Aorta (tissue), 5 donors: ENCODE data around the gene CIDEC. TPM values are rescaled to one million over a fixed set of nuclear protein-coding genes. Genes with fewer than 3 reads are reported as not detected.

ENCODE experiments used
- ATAC-seq: fragments of 200-7000 bp; cut with Tn5 transposase; one replicate; pipeline ENCODE4 v1.9.1; 2022; ENCODE audit warnings: moderate library complexity; ENCODE audit not compliant: low FRiP score
- DNase-seq, 2 donors: peaks; one replicate each; pipeline ENCODE4 v3.0.0-alpha.2; 2020
- H3K27ac ChIP-seq, 2 donors: one replicate each; pipeline ENCODE4 v1.5.1; 2013; ENCODE audit warnings: low read length in 2 of 2, mild to moderate bottlenecking in 2 of 2, moderate library complexity in 2 of 2, control low read depth in 1 of 2, inconsistent platforms in 1 of 2, low read depth in 1 of 2
- H3K27me3 ChIP-seq, 2 donors: one replicate each; pipeline ENCODE4 v1.6.1; 2013; ENCODE audit warnings: control low read depth in 1 of 2, low read length in 1 of 2, mild to moderate bottlenecking in 1 of 2, moderate library complexity in 1 of 2; ENCODE audit not compliant: insufficient read depth in 2 of 2, control insufficient read depth in 1 of 2
- H3K36me3 ChIP-seq, 2 donors: one replicate each; pipeline ENCODE4 v1.6.1; 2013; ENCODE audit warnings: control low read depth in 1 of 2, low read length in 1 of 2, mild to moderate bottlenecking in 1 of 2; ENCODE audit not compliant: insufficient read depth in 2 of 2, control insufficient read depth in 1 of 2
- H3K4me1 ChIP-seq, 2 donors: one replicate each; pipeline ENCODE4 v1.6.1; 2013; ENCODE audit warnings: low read length in 2 of 2, control low read depth in 1 of 2, mild to moderate bottlenecking in 1 of 2, moderate library complexity in 1 of 2; ENCODE audit not compliant: insufficient read depth in 2 of 2, control insufficient read depth in 1 of 2
- H3K4me3 ChIP-seq, 2 donors: one replicate each; pipeline ENCODE4 v1.5.1; 2013; ENCODE audit warnings: low read length in 2 of 2, control low read depth in 1 of 2, mild to moderate bottlenecking in 1 of 2
- H3K9me3 ChIP-seq: one replicate; pipeline ENCODE4 v1.6.1; 2013; ENCODE audit warnings: mild to moderate bottlenecking, low read length; ENCODE audit not compliant: control insufficient read depth
- WGBS, 2 donors: extraction: QIAGEN DNeasy Blood & Tissue Kit; methylation state at CpG; one replicate each; pipeline ENCODE4 v1.1.7; 2013; 5-methylcytosine and 5-hydroxymethylcytosine counted together
- intact Hi-C, 2 donors: fragments of 100-400 bp; cut with DNase I; formaldehyde crosslinking; loops; one replicate each; pipeline versions ENCODE4 v1.14.2 to v1.15.0; 2022
- polyA plus RNA-seq, 2 donors: library from polyadenylated mRNA; stranded (reverse); fragments of 200-250 nt; gene quantifications; one replicate each; pipeline ENCODE4 v1.2.3, GENCODE V29; 2013
- total RNA-seq, 2 donors: library from RNA; stranded (reverse); fragmentation: NEBNext Ultra II Directional; extraction: Animal tissue kit (Norgen Biotek cat#: 25700); gene quantifications; one replicate each; pipeline ENCODE4 v1.2.1, GENCODE V29; 2021
- donor health status: healthy with polysubstance abuse.
- donor health status: Bipolar disorder and iron deficiency.
- donor health status: DM: no; HTN: no; CAD: no.
- donor health status: DM: no; HTN: no; CAD: no.
- donor health status: DM: yes; HTN: yes; CAD: no.

CIDEC gene
- total and polyA plus RNA-seq, 4 donors = 0.87 to 75.3 (median 1.1) TPM; not detected in 1

DNA sequence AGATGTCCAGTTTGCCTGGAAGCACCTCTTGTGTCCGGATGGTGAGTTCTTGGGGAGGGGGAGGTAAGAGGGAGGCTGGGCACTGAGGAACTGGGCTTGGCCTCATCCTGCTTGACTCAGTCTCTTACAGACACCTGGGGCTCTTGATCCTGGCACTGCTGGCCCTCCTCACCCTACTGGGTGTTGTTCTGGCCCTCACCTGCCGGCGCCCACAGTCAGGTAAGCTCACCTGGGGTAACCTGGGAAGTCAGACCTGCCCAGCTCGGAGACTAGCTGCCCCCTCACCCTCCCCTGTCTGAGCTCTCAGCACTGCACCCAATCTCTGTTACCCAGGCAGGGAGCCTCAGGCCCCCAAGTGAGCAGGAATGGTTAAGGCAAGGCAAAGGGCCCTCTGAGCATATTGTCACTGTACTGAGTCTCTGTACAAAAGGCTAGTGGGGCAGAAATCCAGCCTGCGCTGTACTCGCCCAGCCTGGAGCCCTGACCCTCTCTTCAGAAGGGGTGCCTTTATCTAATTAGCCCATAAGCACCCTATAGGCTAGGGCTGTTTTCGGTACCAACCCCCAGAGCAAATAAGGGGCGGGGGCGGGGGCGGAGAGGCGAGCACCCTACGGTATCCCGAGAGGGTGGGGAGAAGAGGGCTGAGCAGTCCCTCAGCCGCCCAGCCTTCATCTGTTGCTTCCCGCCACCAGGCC, 34.7 kb upstream of the CIDEC start:
- Histone ChIP-seq H3K27ac (no peak overlapping the region), H3K27me3 (no peaks in the 10 kb centered on the region), H3K4me3 (peak overlapping the region in 1 of 2 donors; percentile 44), H3K9me3 (no peaks in the 10 kb centered on the region), H3K4me1 (no peaks in the 10 kb centered on the region), H3K36me3 (no peaks in the 10 kb centered on the region)
- ATAC-seq = no peak
- intact Hi-C loops = loop anchor here (2.0 to 5.0 kb wide), 2 partner anchors 24 to 72 kb away; partner anchors contain the start of genes RPUSD3 (in 2 of the 2) and JAGN1 (in 1 of the 2)
- whole genome bisulfite sequencing, 2 donors = 15 to 23% methylated on average over 15 of the region's 15 CpGs
- DNase-seq = peak in 1 of 2 donors; percentile 68

GRCh38 chr3:9914011-9914410, 34.0 kb upstream of the CIDEC start:
- H3K36me3 ChIP-seq = no peaks in the 10 kb centered on the region
- ATAC-seq (no peak), DNase-seq (peak in 1 of 2 donors; percentile 43)
- H3K4me1 ChIP-seq = no peaks in the 10 kb centered on the region
- no peaks in the 10 kb centered on the region for H3K27me3 ChIP-seq
- no peaks in the 10 kb centered on the region for H3K9me3 ChIP-seq
- intact Hi-C loops = loop anchor here in 1 of 2 donors (2.0 kb wide), 1 partner anchor 23 kb away; the partner anchor contains the start of gene JAGN1
- WGBS, 2 donors = 5 to 7% methylated on average over 1 of the region's 1 CpG
- no peak overlapping the region for H3K4me3 ChIP-seq
- H3K27ac ChIP-seq = no peak overlapping the region

DNA sequence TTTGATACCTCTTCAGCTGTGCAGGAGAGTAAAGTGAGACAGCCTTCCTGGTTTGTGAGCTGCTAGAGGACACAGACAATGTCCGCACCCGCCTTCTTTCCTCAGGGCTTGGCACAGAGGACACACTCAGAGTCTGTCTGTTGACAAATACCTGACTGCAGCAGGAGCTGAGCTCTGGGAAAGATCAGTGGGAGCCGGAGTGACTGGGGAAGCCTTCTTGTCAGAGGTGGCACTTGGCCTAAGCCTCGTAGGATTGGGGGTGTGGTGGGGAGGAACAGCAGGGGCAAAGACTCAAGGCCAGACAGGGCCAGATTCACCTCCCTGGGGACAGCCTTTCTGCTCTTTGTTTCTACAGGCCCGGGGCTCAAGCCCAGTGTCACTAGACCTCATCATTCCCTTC, 33.5 kb upstream of the CIDEC start:
- Histone ChIP-seq H3K27ac (no peak overlapping the region), H3K9me3 (no peaks in the 10 kb centered on the region), H3K4me3 (no peak overlapping the region), H3K4me1 (no peaks in the 10 kb centered on the region), H3K36me3 (no peaks in the 10 kb centered on the region), H3K27me3 (no peaks in the 10 kb centered on the region)
- intact Hi-C loops = no loop called here
- ATAC-seq = no peak
- DNase-seq = peak in 1 of 2 donors; percentile 44
- 36 to 40% methylated on average over 5 of the region's 5 CpGs for WGBS, 2 donors

DNA sequence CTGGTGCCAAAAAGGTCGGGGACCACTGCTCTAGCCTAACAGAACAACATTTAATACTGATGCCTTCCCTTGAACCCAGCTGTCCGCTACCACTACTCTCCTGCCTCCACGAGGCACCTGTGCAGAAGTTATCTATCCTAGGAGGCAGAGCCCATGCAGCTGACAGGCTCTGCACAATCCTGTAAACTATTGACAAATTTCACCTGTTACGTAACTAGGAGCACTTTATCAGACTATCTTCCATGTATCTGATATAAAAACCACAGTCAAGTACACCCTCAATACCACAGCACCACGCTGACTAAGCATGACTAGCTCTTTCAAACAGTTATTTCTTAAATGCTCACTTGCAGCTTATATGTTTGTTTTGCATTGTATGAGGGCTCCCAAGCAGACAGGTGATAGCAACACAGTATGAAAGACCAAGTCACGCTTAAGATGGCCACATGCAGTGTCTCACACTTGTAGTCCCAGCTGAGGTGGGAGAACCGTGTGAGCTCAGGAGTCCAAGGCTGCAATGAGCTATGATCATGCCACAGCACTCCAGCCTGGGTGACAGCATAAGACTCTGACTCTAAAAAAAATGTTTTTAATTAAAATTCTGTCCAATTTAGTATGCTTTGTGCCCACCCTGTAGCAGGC, 32.4 kb upstream of the CIDEC start:
- intact Hi-C loops = no loop called here

GRCh38 chr3:9911863-9912262, 31.8 kb upstream of the CIDEC start:
- intact Hi-C loops = no loop called here
- Histone ChIP-seq H3K27me3 (no peaks in the 10 kb centered on the region), H3K36me3 (no peaks in the 10 kb centered on the region), H3K27ac (no peak overlapping the region), H3K9me3 (no peaks in the 10 kb centered on the region), H3K4me1 (no peaks in the 10 kb centered on the region), H3K4me3 (no peak overlapping the region)
- peak in 1 of 2 donors; percentile 57 for DNase-seq
- no peak for ATAC-seq
- WGBS, 2 donors = 89 to 92% methylated on average over 8 of the region's 8 CpGs

More for the DNA sequence above, 32.4 kb upstream of the CIDEC start:
- H3K9me3 ChIP-seq = no peaks in the 10 kb centered on the region
- H3K4me3 ChIP-seq = no peak overlapping the region
- DNase-seq = peak in 1 of 2 donors; percentile 27
- 88 to 93% methylated on average over 7 of the region's 7 CpGs for WGBS, 2 donors
- H3K27me3 ChIP-seq = no peaks in the 10 kb centered on the region
- H3K36me3 ChIP-seq = no peaks in the 10 kb centered on the region
- ATAC-seq = no peak
- H3K27ac ChIP-seq = no peak overlapping the region
- no peaks in the 10 kb centered on the region for H3K4me1 ChIP-seq

DNA sequence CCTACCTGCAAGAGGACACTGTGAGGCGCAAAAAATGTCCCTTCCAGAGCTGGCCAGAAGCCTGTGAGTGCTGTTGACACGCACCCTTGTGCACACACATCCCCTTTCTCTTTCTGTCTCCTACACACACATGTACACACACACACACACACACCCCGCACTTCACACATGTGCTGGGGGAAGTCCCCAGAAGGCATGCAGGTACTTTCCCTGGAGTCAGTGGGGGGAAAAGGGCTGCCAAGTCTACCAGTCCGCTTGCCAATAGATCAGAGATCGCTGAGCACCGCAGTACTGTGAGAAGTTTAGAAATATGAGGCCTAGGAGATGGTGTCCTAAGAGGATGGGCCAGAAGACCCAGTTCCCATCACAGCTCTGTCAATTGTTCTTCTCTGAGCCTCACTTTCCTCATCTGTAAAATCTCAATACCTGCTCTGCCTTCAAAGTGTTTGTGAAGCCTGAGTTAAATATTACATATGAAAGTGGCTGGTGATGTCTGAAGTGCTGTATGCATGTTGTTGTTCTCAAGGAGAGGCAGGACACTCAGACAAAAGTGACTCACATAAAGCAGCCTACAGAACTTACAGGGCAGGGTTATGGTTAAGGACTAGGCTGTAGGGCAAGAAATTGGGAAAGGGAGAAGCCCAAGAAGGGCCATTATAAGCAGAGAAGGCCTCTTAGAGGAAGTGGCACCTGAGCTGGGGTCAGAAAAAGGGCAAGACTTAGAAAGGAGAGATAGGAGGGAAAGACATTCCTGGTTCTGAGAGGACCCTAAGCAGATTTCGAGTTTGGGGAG, 29.4 kb upstream of the CIDEC start:
- Histone ChIP-seq H3K4me3 (no peak overlapping the region), H3K36me3 (no peaks in the 10 kb centered on the region), H3K27ac (no peak overlapping the region), H3K9me3 (no peaks in the 10 kb centered on the region), H3K27me3 (no peaks in the 10 kb centered on the region), H3K4me1 (no peaks in the 10 kb centered on the region)
- WGBS, 2 donors = 89 to 90% methylated on average over 7 of the region's 7 CpGs
- peak; percentile 14 for ATAC-seq
- peak in 1 of 2 donors; percentile 22 for DNase-seq
- intact Hi-C loops = no loop called here

DNA sequence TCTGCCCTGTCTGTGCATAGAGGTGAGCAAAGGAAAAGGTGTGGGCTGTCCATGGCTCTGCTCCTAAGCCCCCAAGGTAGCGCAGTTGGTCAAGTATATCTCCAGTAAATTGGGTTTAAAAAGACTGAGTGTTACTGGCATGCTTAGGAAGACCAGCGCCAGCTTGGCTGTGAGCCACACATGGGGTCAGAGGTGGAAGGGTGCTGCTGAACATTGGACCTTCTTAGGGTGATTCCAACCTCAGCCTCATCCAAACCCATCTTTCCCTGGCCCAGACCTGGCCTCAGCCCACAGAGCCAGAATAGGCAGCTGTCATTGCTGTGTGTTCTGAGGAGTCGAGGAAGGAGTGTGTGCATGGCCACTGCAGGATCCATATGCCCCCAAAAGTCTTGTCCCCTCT, 28.2 kb upstream of the CIDEC start:
- Histone ChIP-seq H3K4me1 (no peaks in the 10 kb centered on the region), H3K36me3 (no peaks in the 10 kb centered on the region), H3K9me3 (no peaks in the 10 kb centered on the region), H3K4me3 (no peak overlapping the region), H3K27ac (no peak overlapping the region), H3K27me3 (no peaks in the 10 kb centered on the region)
- WGBS, 2 donors = 88% methylated on average over 3 of the region's 3 CpGs
- DNase-seq (peak in 1 of 2 donors; percentile 44), ATAC-seq (no peak)
- intact Hi-C loops = no loop called here

- intact Hi-C loops = no loop called here
Observed at GRCh38 chr3:9906480-9906879, 26.4 kb upstream of the CIDEC start.

More at GRCh38 chr3:9906480-9906879, 26.4 kb upstream of the CIDEC start:
- Histone ChIP-seq H3K27me3 (no peaks in the 10 kb centered on the region), H3K4me3 (no peak overlapping the region), H3K9me3 (no peaks in the 10 kb centered on the region), H3K36me3 (no peaks in the 10 kb centered on the region), H3K4me1 (no peaks in the 10 kb centered on the region), H3K27ac (no peak overlapping the region)
- ATAC-seq = no peak
- peak in 1 of 2 donors; percentile 28 for DNase-seq
- 93 to 95% methylated on average over 5 of the region's 5 CpGs for WGBS, 2 donors
